K562 treated with DMSO at 1 percent for 48 hours (cell line): Measurements from ENCODE around the gene DUSP14. TPM values are rescaled to one million over a fixed set of nuclear protein-coding genes. Genes with fewer than 3 reads are reported as not detected.

Experiments
- total RNA-seq: library from RNA; unstranded; fragments of 300-600 nt; gene quantifications from 2 replicates; pipeline ENCODE4 v1.2.3, GENCODE V29; 2022; ENCODE audit warnings: low replicate concordance; ENCODE audit errors: extremely low read depth

DUSP14 gene, protein sequence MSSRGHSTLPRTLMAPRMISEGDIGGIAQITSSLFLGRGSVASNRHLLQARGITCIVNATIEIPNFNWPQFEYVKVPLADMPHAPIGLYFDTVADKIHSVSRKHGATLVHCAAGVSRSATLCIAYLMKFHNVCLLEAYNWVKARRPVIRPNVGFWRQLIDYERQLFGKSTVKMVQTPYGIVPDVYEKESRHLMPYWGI
- total RNA-seq, result not detected in 2 replicates

DNA sequence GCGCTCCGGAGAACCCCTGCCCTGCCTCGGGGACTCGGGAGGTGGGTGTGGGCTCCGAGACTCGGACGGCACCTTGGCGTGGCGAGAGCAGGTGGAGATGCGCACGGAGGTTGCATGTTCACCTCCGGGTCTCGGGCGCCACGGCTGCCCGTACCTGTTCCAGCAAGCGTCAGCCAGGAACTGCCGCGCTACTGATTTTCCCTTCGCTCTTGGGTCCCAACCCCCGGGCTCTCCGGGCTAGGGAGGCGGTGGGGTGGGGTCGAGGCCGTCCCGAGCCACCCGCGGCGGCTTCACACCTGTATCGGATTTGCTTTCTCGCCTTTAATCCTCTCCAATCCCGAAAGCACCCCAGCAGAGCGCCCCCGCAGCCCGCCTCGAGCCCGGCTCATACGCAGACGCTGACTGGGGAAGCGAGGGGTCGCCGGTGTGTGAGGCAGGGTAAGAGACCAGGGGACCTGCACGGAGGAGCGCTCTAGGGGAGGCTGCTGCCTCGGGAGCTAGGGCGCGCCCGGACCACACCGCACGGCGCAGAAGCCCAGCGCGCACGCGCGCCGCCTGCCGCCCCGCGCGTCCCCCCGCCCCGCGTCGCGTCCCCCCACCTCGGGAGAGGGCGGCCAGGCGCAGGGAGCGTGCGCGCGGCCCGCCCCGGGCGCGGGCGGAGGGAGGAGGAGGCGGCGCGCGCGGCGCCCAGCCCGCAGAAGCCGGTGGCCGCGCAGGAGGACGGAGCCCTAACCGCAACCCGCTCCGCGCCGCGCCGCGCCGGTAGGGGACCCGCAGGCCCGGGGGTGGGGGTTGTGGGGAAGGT, at the start of gene DUSP14:
DUSP14 (plus strand) TSS at position 695 of the 805 bp plus-strand sequence. CDS start 22,382 bp downstream, outside the sequence.

Other genes with a start within 250 kb of the DUSP14 start
- not detected in 2 replicates for gene C17orf78, start 113.9 kb upstream of the DUSP14 start, total RNA-seq
- gene ACACA, start 83.1 kb upstream of the DUSP14 start, total RNA-seq, result not detected in 2 replicates
- not detected in 2 replicates for gene TADA2A, start 83.0 kb upstream of the DUSP14 start, total RNA-seq
- gene SYNRG, start 119.5 kb downstream of the DUSP14 start, total RNA-seq, result not detected in 2 replicates
- not detected in 2 replicates for gene DDX52, start 153.6 kb downstream of the DUSP14 start, total RNA-seq